ENCODE measurements around the gene PPT1. TPM values are rescaled to one million over a fixed set of nuclear protein-coding genes. Genes with fewer than 3 reads are reported as not detected.

Gene PPT1
- total and polyA plus RNA-seq, 10 donors: 57.1 to 282 (median 193) TPM

- TF ChIP-seq POLR2A (IDR thresholded peaks at IDR 0.05) (no peak), POLR2AphosphoS5 (IDR thresholded peaks at IDR 0.05) (no peak), CTCF (IDR thresholded peaks at IDR 0.05 in 8 of 11, conservative IDR thresholded peaks at IDR 0.05 in 3 of 11) (no peak)
- Histone ChIP-seq H3K4me3 (no peak overlapping the region), H3K4me1 (peaks cover 0 to 83% (median 31%) of the 10 kb centered on the region in 6 donors), H3K27ac (peak overlapping the region in 2 of 8 donors; percentile 65 to 78), H3K27me3 (replicated peaks in 1 of 7) (no peaks in the 10 kb centered on the region), H3K9me3 (no peaks in the 10 kb centered on the region), H3K36me3 (peaks cover 0 to 97% (median 24%) of the 10 kb centered on the region in 6 donors)
- 53 to 77% (median 64%) methylated on average over 7 of the region's 7 CpGs for WGBS, 5 donors
- intact Hi-C loops (cut with DNase I; ENCODE audit: low total_unique reads): no loop called here
- DNase-seq: no peak
Measured at GRCh38 chr1:40081871-40082270, 15.2 kb downstream of the PPT1 start.

GRCh38 chr1:40079774-40080400 is 17.2 kb downstream of the PPT1 start:
- Histone ChIP-seq H3K9me3 (no peaks in the 10 kb centered on the region), H3K36me3 (peaks cover 0 to 97% (median 33%) of the 10 kb centered on the region in 6 donors), H3K4me3 (no peak overlapping the region), H3K27me3 (replicated peaks in 1 of 7) (no peaks in the 10 kb centered on the region), H3K4me1 (peaks cover 0 to 83% (median 32%) of the 10 kb centered on the region in 6 donors), H3K27ac (peak overlapping the region in 5 of 8 donors; percentile 1 to 78 (median 40))
- TF ChIP-seq POLR2AphosphoS5 (IDR thresholded peaks at IDR 0.05): no peak
- TF ChIP-seq CTCF (IDR thresholded peaks at IDR 0.05 in 8 of 11, conservative IDR thresholded peaks at IDR 0.05 in 3 of 11): no peak
- TF ChIP-seq POLR2A (IDR thresholded peaks at IDR 0.05): no peak
- no peak for DNase-seq
- 54 to 91% (median 61%) methylated on average over 6 of the region's 6 CpGs for WGBS, 5 donors
- intact Hi-C loops (cut with DNase I; ENCODE audit: low total_unique reads): no loop called here

- Histone ChIP-seq H3K4me3 (no peak overlapping the region), H3K4me1 (peaks cover 0 to 83% (median 30%) of the 10 kb centered on the region in 6 donors), H3K27me3 (replicated peaks in 1 of 7) (no peaks in the 10 kb centered on the region), H3K27ac (peak overlapping the region in 4 of 8 donors; percentile 13 to 78 (median 45)), H3K36me3 (peaks cover 0 to 99% (median 38%) of the 10 kb centered on the region in 6 donors), H3K9me3 (no peaks in the 10 kb centered on the region)
- WGBS, 5 donors: 84 to 90% (median 89%) methylated on average over 5 of the region's 5 CpGs
- TF ChIP-seq CTCF (IDR thresholded peaks at IDR 0.05 in 8 of 11, conservative IDR thresholded peaks at IDR 0.05 in 3 of 11): peak; percentile 63 to 85 (median 77)
- no peak for TF ChIP-seq POLR2A (IDR thresholded peaks at IDR 0.05)
- TF ChIP-seq POLR2AphosphoS5 (IDR thresholded peaks at IDR 0.05): peak in 1 of 3 donors; percentile 24
- intact Hi-C loops (cut with DNase I; ENCODE audit: low total_unique reads): no loop called here
- no peak for DNase-seq
Measured at GRCh38 chr1:40078512-40079333, 18.3 kb downstream of the PPT1 start.

GRCh38 chr1:40076895-40077312 is 20.1 kb downstream of the PPT1 start:
- Histone ChIP-seq H3K4me1 (peaks cover 0 to 88% (median 30%) of the 10 kb centered on the region in 6 donors), H3K27me3 (replicated peaks in 1 of 7) (no peaks in the 10 kb centered on the region), H3K4me3 (no peak overlapping the region), H3K9me3 (no peaks in the 10 kb centered on the region), H3K36me3 (peaks cover 2 to 99% (median 53%) of the 10 kb centered on the region in 6 donors), H3K27ac (peak overlapping the region in 6 of 8 donors; percentile 1 to 78 (median 45))
- intact Hi-C loops (cut with DNase I; ENCODE audit: low total_unique reads): no loop called here
- WGBS, 5 donors: 49 to 70% (median 58%) methylated on average over 5 of the region's 5 CpGs
- TF ChIP-seq POLR2A (IDR thresholded peaks at IDR 0.05) (no peak), POLR2AphosphoS5 (IDR thresholded peaks at IDR 0.05) (no peak), CTCF (IDR thresholded peaks at IDR 0.05 in 8 of 11, conservative IDR thresholded peaks at IDR 0.05 in 3 of 11) (no peak)
- no peak for DNase-seq

Data from spleen (tissue), 11 donors.